Activated CD4-positive, alpha-beta T cell treated with anti-CD3 and anti-CD28 coated beads, Interleukin-2, amount 10 ng/mL, durations not matched to agents 24 days and 14 days (primary cell): ENCODE results near the gene MCF2L. TPM values are rescaled to one million over a fixed set of nuclear protein-coding genes. Genes with fewer than 3 reads are reported as not detected.

ENCODE experiments used
- DNase-seq: peaks from one replicate; pipeline ENCODE4 v3.0.0; 2022
- H3K27ac Mint-ChIP-seq: one replicate; pipeline ENCODE4 v1.8.0; 2022; ENCODE audit warnings: mild to moderate bottlenecking, mixed read lengths
- H3K27me3 Mint-ChIP-seq: one replicate; pipeline ENCODE4 v1.8.0; 2022; ENCODE audit warnings: mixed read lengths
- H3K36me3 Mint-ChIP-seq: one replicate; pipeline ENCODE4 v1.8.0; 2022; ENCODE audit warnings: low read depth, mild to moderate bottlenecking, mixed read lengths
- H3K4me1 Mint-ChIP-seq: one replicate; pipeline ENCODE4 v1.8.0; 2021; ENCODE audit warnings: mixed read lengths
- H3K4me3 Mint-ChIP-seq: one replicate; pipeline ENCODE4 v1.8.0; 2022; ENCODE audit warnings: mild to moderate bottlenecking, moderate library complexity, mixed read lengths
- H3K9me3 Mint-ChIP-seq: one replicate; pipeline ENCODE4 v1.8.0; 2021; ENCODE audit warnings: mixed read lengths
- intact Hi-C: fragments of 100-400 bp; cut with micrococcal nuclease; formaldehyde crosslinking; loops from one replicate; pipeline ENCODE4 v1.15.1; 2023
- total RNA-seq: library from RNA; stranded (reverse); gene quantifications from 2 replicates; pipeline ENCODE4 v1.2.3, GENCODE V29; 2022

The MCF2L gene, protein sequence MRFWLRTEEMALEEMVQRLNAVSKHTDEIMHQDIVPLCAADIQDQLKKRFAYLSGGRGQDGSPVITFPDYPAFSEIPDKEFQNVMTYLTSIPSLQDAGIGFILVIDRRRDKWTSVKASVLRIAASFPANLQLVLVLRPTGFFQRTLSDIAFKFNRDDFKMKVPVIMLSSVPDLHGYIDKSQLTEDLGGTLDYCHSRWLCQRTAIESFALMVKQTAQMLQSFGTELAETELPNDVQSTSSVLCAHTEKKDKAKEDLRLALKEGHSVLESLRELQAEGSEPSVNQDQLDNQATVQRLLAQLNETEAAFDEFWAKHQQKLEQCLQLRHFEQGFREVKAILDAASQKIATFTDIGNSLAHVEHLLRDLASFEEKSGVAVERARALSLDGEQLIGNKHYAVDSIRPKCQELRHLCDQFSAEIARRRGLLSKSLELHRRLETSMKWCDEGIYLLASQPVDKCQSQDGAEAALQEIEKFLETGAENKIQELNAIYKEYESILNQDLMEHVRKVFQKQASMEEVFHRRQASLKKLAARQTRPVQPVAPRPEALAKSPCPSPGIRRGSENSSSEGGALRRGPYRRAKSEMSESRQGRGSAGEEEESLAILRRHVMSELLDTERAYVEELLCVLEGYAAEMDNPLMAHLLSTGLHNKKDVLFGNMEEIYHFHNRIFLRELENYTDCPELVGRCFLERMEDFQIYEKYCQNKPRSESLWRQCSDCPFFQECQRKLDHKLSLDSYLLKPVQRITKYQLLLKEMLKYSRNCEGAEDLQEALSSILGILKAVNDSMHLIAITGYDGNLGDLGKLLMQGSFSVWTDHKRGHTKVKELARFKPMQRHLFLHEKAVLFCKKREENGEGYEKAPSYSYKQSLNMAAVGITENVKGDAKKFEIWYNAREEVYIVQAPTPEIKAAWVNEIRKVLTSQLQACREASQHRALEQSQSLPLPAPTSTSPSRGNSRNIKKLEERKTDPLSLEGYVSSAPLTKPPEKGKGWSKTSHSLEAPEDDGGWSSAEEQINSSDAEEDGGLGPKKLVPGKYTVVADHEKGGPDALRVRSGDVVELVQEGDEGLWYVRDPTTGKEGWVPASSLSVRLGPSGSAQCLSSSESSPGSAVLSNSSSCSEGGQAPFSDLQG
- 0.09 and 0.38 TPM in 2 replicates for total RNA-seq

DNA sequence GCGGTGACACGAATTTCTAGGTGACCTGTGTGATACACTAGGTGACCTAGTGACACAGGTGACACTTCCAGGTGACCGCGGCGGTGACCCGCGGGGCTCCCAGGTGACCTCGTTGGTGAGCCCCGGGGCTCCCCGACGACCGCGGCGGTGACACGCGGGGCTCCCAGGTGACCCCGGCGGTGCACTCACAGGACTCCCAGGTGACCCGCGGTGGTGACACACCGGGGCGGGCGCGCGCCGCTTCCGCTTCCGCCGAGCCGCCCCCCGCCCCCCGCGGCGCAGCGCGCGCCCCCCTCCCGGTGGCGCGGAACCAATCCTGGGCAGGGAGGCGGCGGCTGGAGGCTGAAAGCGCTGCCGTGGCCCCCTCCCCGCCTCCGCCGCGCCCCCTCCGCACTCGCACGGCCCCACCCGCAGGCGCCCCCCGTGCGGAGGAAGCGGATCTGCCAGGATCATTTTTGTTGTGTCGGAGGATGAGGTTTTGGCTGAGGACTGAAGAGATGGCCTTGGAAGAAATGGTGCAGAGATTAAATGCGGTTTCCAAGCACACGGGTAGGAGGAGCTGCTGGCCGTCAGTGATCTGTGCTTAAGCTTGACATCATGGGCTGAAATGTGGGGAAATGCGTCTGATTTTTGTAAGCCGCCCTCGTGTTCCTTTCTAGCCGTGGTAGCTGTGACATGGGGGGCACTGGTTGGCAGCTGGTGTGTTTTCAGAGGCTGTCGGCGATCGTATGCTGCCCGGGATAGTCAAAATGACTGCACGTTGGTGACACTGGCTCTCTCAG lies at the start of gene MCF2L:
MCF2L (plus strand) TSS at position 305 of the 782 bp plus-strand sequence; CDS start at position 471, 166 bp downstream.
- intact Hi-C loops, result no loop called here

DNA sequence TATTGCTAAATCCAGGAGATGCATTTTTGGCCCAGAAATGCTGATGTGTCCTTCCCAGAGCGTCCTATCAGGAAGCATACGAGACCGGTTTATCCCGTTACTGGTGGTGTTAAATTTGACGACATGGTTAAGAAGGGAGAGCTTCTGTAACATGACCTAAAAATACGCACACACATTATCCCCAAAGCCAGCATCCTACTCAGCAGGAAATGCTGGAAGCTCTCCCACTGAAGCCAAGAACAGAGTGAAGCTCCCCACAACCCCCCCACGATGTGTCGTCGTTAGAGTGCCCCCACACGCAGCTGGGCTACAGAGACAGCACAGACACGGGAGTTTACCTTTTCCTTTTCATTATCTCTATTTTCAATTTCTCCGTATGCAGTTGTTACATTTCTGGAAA lies 45.1 kb upstream of the MCF2L start:
- no peaks in the 10 kb centered on the region for H3K4me1 Mint-ChIP-seq
- no peaks in the 10 kb centered on the region for H3K36me3 Mint-ChIP-seq
- no peak for DNase-seq
- H3K27ac Mint-ChIP-seq, result no peak overlapping the region
- H3K27me3 Mint-ChIP-seq, result peaks cover 19% of the 10 kb centered on the region
- H3K4me3 Mint-ChIP-seq, result no peak overlapping the region
- intact Hi-C loops, result no loop called here
- H3K9me3 Mint-ChIP-seq, result no peaks in the 10 kb centered on the region

More for the DNA sequence above, at the start of gene MCF2L:
- Mint-ChIP-seq H3K4me3 (peak within 1 kb of the TSS; percentile 78), H3K27ac (no peak within 1 kb of the TSS), H3K4me1 (peaks cover 6% of the 10 kb centered on the region), H3K36me3 (no peaks in the 10 kb centered on the region), H3K27me3 (peaks cover 39% of the 10 kb centered on the region), H3K9me3 (peaks cover 5% of the 10 kb centered on the region)
- peak; percentile 77 for DNase-seq

DNA sequence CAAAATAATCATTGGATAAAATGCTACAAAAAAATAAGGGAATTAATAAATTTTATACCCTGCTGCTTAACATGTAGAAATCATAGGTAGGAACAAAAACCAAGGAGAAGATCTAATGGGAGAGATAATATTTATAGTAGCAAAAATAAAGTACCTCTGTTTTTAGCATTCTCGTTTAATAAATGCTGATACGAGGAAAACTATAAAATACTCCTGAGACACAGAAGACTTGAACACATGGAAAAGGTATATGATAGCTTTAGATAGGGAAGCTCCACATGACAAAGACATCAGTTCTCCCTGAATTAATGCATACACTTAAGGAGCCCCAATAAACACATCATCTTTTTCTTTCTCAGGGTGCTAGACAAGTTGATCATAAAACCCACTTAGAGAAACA lies 44.6 kb upstream of the MCF2L start:
- H3K27ac Mint-ChIP-seq, result no peak overlapping the region
- H3K9me3 Mint-ChIP-seq, result no peaks in the 10 kb centered on the region
- H3K4me1 Mint-ChIP-seq, result no peaks in the 10 kb centered on the region
- H3K36me3 Mint-ChIP-seq, result no peaks in the 10 kb centered on the region
- no peak overlapping the region for H3K4me3 Mint-ChIP-seq
- intact Hi-C loops, result no loop called here
- peaks cover 23% of the 10 kb centered on the region for H3K27me3 Mint-ChIP-seq
- no peak for DNase-seq

DNA sequence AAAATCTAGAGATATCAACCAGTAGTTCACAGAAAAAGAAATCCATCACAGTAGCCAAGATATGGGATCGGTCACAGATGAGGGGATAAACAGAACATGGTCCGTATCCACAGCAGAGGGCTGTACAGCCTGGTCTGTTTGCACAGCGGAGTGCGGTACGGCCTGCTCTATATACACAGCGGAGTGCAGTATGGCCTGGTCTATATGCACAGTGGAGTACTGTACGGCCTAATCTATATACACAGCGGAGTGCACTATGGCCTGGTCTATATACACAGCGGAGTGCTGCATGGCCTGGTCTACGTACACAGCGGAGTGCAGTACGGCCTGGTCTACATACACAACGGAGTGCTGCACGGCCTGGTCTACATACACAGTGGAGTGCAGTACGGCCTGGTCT lies 43.0 kb upstream of the MCF2L start:
- H3K27ac Mint-ChIP-seq, result no peak overlapping the region
- H3K9me3 Mint-ChIP-seq, result no peaks in the 10 kb centered on the region
- H3K4me1 Mint-ChIP-seq, result peaks cover 3% of the 10 kb centered on the region
- intact Hi-C loops, result no loop called here
- no peak for DNase-seq
- H3K27me3 Mint-ChIP-seq, result peaks cover 26% of the 10 kb centered on the region
- H3K36me3 Mint-ChIP-seq, result no peaks in the 10 kb centered on the region
- no peak overlapping the region for H3K4me3 Mint-ChIP-seq

DNA sequence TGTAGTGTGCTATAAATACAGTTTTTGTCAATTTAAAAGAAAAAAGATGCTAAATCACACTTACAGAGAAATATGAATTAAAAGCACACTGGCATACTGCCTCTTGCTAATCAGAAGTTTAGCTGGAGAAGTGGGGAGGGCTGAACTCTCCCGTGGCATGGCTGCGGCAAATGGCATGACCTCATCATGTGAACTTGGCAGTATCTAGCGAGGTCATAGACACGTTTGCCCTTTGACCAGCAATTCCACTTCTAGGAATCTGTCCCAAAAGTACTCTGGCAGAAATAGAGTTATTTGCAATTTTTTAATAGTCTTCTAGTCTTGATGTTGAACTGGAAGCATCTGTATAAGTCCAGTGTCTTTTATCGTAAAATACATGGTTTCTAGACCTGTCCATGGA lies 42.0 kb upstream of the MCF2L start:
- Mint-ChIP-seq H3K27ac (no peak overlapping the region), H3K36me3 (no peaks in the 10 kb centered on the region), H3K4me3 (no peak overlapping the region), H3K9me3 (no peaks in the 10 kb centered on the region), H3K4me1 (peaks cover 3% of the 10 kb centered on the region), H3K27me3 (peaks cover 25% of the 10 kb centered on the region)
- DNase-seq, result no peak
- intact Hi-C loops, result no loop called here

DNA sequence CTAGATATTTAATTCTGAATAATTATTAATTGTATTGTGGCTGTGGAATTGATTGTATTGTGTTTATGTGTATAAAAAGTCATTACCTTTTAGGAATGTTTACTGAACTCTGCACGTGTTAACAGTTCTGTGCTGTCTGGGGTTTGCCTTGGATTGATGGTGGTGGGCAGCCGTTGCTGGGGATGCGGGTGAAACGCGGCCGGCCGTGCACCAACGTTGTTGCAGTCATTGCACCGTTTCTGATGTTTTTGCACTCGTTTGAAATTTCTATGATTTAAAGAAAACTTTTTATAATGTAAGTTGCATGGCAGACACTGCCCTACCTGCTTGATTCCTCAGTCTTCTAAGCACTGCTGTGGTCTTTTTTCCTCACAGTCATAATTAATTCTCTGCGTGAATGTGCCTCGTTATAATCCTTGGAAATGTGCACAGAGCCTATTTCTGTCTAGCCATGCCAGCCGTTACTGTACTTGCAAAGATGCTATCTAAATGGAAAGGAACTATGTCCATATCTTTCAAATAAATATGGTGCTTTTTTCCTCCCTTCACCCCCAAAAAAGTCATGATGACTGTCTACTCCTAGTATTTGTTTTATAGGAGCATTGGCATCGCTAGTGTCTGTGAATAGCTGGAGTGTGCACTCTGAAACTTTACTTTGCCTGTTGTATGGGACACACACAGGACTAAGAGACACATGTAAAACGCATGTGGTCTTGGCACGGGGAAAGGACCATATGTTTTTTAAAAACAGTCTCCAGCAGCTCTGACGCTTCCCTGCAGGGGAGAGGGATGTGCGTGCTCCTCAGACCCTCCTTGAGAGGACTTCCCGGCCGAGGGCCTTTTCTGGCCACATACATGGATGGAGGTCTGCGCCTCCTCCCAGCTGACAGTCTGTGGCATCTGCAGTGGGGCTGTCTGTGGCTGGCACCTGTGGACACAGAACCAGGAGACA lies 40.7 kb upstream of the MCF2L start:
- Mint-ChIP-seq H3K27ac (no peak overlapping the region), H3K4me3 (no peak overlapping the region), H3K9me3 (no peaks in the 10 kb centered on the region), H3K27me3 (peaks cover 25% of the 10 kb centered on the region), H3K36me3 (no peaks in the 10 kb centered on the region), H3K4me1 (peaks cover 3% of the 10 kb centered on the region)
- DNase-seq, result no peak
- intact Hi-C loops, result no loop called here

DNA sequence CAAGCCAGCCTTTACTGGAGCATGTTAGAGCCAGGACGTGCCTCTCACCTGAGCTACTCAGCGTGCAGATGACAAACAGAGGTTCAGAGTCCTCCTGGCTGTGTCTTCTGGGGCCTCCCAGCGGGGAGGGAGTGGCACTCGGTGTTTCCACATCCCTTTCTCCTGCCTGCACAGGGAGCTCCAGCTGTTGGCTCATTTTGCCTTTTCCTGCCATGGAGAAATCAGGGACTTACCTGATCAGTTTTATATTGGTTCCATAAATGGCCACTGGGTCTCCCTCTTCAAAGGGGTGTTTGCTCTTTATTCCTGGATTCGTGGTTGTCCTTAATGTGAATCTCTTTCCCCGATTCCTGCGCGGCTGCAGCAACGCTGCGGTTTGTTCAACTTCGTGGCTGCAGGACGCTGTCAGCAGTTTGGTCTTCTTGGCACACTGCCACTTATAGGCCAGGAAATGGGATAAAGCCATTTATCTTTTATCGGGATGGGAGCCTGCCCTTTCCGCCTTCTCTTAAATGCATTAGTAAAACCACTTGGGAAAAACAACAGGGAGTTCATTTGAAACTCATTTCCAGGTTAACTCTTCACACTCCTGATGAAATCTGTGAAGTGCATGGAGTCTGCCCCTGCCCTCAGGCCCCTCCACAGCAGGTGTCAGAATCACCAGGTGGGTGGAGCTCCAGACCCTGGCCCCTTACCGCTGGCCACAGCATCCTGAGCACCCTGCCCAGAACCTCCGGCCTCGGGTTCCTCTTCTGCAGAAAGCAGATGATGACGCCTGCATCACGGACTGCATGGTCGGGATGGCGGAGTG lies 39.8 kb upstream of the MCF2L start:
- H3K4me3 Mint-ChIP-seq, result no peak overlapping the region
- intact Hi-C loops, result no loop called here
- no peak for DNase-seq
- peaks cover 25% of the 10 kb centered on the region for H3K27me3 Mint-ChIP-seq
- H3K4me1 Mint-ChIP-seq, result peaks cover 3% of the 10 kb centered on the region
- H3K9me3 Mint-ChIP-seq, result no peaks in the 10 kb centered on the region
- H3K27ac Mint-ChIP-seq, result no peak overlapping the region
- H3K36me3 Mint-ChIP-seq, result no peaks in the 10 kb centered on the region

DNA sequence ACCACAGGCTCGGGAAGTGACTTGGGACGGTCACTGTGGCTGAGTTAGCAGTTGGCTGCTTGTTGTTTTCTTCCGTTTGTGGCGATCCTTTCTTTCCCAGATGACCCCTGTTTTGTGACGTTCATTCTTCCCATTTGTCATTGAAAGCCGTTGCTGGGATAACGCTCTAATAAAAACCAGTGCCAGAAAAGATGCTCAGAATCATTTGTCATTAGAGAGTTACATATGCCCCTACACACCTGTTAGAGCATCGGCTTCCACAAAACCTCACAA lies 39.3 kb upstream of the MCF2L start:
- no peak overlapping the region for H3K4me3 Mint-ChIP-seq
- H3K4me1 Mint-ChIP-seq, result peaks cover 3% of the 10 kb centered on the region
- no peak overlapping the region for H3K27ac Mint-ChIP-seq
- DNase-seq, result no peak
- H3K9me3 Mint-ChIP-seq, result no peaks in the 10 kb centered on the region
- H3K27me3 Mint-ChIP-seq, result peaks cover 25% of the 10 kb centered on the region
- intact Hi-C loops, result no loop called here
- no peaks in the 10 kb centered on the region for H3K36me3 Mint-ChIP-seq

DNA sequence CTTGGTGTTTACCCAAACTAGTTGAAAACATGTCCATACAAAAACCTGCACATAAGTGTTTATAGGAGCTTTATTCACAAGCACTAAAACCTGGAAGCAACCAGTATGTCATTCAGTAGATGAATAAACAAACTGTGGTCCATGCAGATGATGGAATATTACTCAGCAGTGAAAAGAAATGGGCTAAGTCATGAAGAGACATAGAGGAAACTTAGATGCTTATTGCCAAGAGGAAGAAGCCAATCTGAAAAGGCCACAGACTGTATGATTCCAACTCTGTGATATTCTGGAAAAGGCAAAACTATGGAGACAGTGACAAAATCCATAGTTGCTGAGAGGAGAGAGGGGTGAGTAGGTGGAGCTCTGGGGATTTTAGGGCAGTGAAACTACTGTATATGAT lies 38.8 kb upstream of the MCF2L start:
- Mint-ChIP-seq H3K9me3 (no peaks in the 10 kb centered on the region), H3K27me3 (peaks cover 25% of the 10 kb centered on the region), H3K4me3 (no peak overlapping the region), H3K4me1 (peaks cover 3% of the 10 kb centered on the region), H3K27ac (no peak overlapping the region), H3K36me3 (no peaks in the 10 kb centered on the region)
- intact Hi-C loops, result no loop called here
- DNase-seq, result no peak

DNA sequence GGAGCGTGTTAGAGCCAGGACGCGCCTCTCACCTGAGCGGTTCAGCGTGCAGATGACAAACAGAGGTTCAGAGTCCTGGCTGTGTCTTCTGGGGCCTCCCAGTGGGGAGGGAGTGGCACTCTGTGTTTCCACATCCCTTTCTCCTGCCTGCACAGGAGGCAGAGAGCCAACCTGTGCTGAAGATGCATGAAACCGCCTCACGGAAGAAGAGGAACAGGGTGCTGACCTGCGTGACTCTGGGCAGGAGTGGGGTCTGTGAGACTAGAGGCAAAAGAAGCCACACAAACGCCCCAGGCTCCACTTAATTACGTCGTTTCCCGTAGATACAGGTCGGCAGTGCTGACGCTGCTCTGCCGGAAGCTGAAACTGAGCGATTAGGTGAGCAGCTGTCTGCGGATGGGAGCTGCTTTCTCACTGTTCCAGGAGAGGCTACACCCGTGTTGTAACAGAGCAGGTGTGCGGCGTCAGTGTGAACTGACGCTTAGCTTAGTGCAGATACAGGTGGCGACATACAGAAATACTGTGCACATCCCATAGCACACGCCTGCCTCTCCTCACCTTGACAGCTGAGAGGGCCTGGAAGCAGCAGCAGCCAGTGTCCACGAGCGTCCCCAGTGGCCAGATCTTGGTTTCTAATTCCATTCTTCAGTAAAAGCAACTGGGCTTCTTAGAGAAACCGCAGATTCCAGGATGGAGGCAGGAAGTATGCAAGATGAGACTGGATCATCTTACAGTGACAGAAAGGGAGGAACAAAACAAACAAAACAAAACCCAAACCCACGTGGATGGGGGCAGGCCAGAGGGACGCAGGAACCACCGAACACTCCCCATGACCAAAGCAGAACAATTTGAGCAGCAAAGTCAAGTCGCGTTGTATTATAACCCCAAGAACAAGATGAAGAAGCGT lies 37.7 kb upstream of the MCF2L start:
- Mint-ChIP-seq H3K4me3 (no peak overlapping the region), H3K36me3 (no peaks in the 10 kb centered on the region), H3K9me3 (no peaks in the 10 kb centered on the region), H3K27ac (no peak overlapping the region), H3K4me1 (peaks cover 3% of the 10 kb centered on the region), H3K27me3 (peaks cover 25% of the 10 kb centered on the region)
- no peak for DNase-seq
- intact Hi-C loops, result no loop called here

DNA sequence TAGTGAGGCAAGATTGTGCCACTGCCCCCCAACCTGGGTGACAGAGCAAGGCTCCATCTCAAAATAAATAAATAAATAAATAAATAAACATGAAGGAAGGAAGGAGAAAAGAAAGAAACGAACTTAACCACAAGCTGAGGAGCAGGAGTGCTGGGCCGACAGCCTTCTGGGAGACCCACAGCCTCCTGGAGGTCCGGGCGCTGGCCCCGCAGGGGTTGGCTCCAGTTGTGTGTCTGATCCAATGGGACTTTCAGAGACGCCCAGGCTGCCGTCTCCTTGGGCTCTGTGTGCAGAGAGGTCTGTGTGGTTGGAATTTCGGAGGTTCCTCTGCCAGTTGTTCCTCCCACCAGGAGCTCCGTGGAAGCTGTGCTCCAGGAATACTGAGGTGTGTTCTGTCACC lies 36.0 kb upstream of the MCF2L start:
- H3K36me3 Mint-ChIP-seq, result no peaks in the 10 kb centered on the region
- no peak for DNase-seq
- H3K27ac Mint-ChIP-seq, result no peak overlapping the region
- intact Hi-C loops, result no loop called here
- H3K4me1 Mint-ChIP-seq, result peaks cover 3% of the 10 kb centered on the region
- H3K9me3 Mint-ChIP-seq, result no peaks in the 10 kb centered on the region
- H3K4me3 Mint-ChIP-seq, result no peak overlapping the region
- peaks cover 18% of the 10 kb centered on the region for H3K27me3 Mint-ChIP-seq
